GDM1 (cell line): ENCODE results near the gene ADRB2.
"Not testable (repeated sequence)": the region's sequence is repeated elsewhere in the genome, so short reads cannot be mapped to it uniquely, and the experiment has no call there.

Experiments
- DNase-seq: peaks from one replicate; lab custom pipeline; 2025; lab: John Stamatoyannopoulos, UW

The ADRB2 gene

GRCh38 chr5:148855249-148856008, 29.0 kb downstream of the ADRB2 start:
- DNase-seq, result no peak

- DNase-seq, result no peak
Measured at GRCh38 chr5:148856009-148856367, 29.6 kb downstream of the ADRB2 start.

DNA sequence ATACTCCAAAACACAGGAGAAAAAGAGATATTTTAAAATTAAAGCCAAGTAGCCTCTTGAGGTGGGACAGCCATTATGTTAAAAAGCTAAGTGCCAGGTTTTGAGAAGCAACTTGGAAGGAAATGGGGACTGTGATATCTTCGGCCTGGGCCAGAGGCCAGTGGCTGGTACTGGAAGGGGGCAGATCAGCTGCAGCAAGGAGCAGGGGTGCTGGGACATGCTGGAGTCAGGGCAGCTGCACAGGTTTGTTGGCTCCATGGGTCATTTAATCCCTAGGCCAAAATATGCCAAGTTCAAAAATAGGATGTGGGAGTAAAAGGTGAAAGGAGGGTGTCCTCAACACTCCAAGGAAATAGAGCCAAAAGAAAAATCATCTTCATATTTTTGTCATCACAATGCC, 30.0 kb downstream of the ADRB2 start:
- no peak for DNase-seq

DNA sequence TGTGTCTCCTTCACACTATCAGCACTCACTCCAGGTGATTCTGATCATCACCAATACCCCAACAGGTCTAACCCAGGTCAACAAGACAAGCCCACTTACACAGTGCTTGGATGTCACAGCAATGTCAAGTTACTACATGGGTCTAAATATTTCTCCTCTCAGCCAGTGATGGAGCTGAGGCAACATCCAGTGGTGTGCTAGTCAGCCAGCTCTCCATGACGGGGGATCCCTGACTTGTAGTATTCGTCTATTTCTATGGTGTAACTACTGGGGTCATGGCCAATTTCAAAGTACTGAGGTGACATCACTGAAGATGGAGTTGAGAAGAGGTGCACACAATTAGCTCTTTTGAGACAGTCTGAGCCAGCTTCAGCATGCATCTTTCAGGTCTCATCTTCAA, 31.1 kb downstream of the ADRB2 start:
- DNase-seq, result no peak

- no peak for DNase-seq
Measured at GRCh38 chr5:148858106-148858505, 31.7 kb downstream of the ADRB2 start.

GRCh38 chr5:148858547-148858946, 32.1 kb downstream of the ADRB2 start:
- DNase-seq, result no peak

DNA sequence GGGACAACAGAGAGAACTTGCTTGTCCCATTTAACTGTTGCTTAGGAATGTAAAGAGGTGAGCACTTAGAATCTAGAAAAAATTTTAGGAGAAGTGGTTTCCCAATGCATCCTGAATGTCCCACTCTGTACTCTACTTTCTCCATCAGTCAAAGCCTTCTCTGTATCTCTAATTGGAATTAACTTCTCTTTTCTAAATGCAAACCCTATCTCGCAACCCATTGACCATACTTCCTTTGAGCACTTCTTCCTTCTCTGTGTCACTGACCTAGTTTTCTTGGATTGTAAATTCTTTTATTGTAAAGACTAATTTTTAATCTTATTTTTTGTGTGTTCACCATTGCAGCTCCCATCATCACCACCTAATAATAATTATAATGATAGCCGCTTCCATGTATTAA, 33.3 kb downstream of the ADRB2 start:
- DNase-seq, result peak; percentile 13

- DNase-seq, result no peak
Measured at GRCh38 chr5:148860599-148860998, 34.2 kb downstream of the ADRB2 start.

DNA sequence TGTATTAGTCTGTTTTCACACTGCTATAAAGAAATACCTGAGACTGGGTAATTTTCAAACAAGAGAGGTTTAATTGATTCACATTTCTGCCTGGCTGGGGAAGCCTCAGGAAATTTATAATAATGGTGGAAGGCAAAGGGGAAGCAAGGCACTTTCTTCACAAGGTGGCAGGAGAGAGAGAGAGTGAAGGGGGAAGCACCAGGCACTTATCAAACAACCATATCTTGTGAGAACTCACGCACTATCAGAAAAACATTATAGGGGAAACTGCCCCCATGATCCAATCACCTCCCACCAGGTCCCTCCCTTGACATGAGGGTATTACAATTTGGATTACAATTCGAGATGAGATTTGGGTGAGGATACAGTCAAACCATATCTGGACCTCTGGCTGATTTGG, 34.7 kb downstream of the ADRB2 start:
- no peak for DNase-seq

DNA sequence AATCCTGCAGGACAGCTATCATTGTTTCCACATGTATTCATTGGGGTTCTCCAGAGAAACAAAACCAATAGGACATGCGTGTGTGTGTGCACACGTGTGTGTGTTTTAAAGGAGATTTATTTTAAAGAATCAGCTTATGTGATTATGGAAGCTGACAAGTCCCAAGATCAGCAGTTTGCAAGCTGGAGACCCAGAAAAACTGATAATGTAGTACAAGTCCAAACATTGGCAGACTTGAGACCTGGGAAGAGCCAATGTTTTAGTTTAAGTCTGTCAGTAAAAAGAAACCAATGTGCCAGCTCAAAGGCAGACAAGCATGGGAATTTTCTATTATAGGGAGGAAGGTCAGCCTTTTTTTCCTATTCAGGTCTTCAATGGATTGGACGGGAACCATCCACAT, 35.3 kb downstream of the ADRB2 start:
- no peak for DNase-seq

- DNase-seq, result no peak
Measured at GRCh38 chr5:148864113-148864841, 37.9 kb downstream of the ADRB2 start.

DNA sequence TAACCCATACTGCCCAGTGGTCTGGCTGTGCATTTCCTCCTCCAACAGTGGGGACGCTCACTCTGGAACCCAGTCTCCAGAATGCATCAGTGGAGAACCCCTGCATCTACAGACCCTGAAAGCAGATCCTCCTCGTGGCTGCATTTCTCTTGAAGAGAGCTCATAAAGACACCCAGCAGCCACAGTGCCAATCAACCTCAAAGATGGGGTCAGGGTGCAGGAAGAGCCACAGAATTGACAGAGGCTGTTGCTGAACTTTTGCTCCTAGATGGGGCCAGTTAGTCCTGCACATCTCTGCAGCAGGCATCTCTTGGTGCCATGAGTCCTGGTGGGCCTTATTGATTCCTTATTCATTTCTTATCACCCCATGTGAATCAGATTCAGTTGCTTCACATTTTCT, 39.6 kb downstream of the ADRB2 start:
- DNase-seq, result no peak

DNA sequence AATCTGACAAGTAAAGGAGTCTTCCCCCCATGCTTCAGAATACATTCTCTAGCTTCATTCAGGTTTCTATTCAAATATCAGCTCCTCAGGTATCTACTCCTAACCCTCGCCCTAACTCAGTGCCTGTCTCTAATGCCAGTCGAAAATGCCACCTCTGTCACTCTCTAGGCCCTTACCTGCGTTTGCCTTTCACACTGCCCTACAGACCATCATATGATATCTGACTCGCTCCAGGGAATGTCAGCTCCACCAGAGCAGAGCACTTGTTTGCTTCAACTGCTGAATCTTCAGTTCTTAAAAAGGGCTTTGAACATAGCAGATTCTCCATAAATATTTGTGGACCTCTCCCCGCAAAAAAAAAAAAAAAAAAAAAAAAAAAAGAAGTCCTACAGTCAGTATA, 46.7 kb downstream of the ADRB2 start:
- no peak for DNase-seq

DNA sequence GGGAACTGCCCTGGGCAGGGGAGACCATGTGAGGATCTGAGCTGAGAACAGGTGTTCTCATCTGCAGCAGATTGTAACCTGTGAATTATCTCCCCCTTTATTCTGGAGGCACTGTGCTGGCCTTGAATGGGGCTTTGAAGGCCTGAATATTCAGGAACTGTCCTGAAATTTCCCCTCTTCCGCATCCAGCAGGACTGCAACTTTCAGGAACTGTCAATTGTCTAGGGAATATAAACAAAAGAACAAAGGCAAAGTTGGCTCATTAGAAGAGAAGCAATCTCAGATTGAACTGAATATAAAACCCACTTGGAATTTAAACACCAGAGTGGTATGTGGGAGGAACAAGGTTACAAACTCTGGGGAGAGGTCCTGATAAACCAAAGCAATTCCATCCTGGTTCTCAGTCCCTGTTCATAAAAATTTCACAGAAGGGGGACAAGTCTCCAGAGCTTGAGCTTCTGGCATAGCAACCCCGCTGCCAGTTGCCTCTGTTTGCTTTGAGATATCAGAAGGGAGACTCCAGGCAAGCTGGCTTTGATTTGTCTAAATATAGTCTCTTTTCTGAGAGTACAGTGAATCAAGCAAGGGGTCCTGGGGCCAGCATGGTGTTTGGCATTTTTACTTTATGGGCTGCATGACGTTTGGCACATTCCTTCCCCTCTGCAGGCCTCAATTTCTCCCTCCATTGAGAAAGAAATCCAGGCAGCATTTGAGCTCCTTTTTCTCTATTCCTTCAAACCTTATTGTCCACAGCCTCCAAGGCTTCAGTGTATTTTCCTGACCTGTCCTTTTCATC, 47.5 kb downstream of the ADRB2 start:
- DNase-seq, result no peak

GRCh38 chr5:148875205-148875875, 48.9 kb downstream of the ADRB2 start:
- DNase-seq, result no peak

GRCh38 chr5:148877436-148877835, 51.0 kb downstream of the ADRB2 start:
- DNase-seq, result not testable (repeated sequence)
